ENCODE data around the gene CCDC170. TPM values are rescaled to one million over a fixed set of nuclear protein-coding genes. Genes with fewer than 3 reads are reported as not detected.

CCDC170 gene, protein sequence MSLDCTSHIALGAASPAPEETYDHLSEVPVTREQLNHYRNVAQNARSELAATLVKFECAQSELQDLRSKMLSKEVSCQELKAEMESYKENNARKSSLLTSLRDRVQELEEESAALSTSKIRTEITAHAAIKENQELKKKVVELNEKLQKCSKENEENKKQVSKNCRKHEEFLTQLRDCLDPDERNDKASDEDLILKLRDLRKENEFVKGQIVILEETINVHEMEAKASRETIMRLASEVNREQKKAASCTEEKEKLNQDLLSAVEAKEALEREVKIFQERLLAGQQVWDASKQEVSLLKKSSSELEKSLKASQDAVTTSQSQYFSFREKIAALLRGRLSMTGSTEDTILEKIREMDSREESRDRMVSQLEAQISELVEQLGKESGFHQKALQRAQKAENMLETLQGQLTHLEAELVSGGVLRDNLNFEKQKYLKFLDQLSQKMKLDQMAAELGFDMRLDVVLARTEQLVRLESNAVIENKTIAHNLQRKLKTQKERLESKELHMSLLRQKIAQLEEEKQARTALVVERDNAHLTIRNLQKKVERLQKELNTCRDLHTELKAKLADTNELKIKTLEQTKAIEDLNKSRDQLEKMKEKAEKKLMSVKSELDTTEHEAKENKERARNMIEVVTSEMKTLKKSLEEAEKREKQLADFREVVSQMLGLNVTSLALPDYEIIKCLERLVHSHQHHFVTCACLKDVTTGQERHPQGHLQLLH
- not detected in 2 replicates for polyA plus RNA-seq (2012; rRNA removed)
- polyA plus RNA-seq (2012; cell fraction: cytosol; rRNA removed): not detected in 2 replicates
- polyA plus RNA-seq (2012; cell fraction: nucleus; rRNA removed): not detected in 2 replicates

DNA sequence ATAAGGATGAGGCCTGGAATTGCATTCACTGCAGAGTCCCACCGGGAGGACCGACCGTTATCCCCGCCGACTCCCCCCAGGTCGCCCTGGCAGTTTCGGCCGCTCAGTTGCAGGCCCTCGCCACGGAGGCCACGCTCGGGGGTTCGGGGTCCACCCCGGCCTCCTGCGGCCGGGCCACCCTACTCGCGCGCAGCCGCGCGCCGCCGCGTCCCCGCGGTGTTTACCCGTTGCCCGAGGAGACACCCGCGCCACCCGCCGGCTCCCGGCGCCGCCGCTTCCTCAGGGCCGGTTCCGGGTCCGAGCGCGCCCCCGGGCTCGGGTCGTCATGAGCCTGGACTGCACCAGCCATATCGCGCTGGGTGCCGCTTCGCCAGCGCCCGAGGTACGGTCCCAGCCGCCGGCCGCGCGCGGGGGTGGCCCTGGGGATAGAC, at the start of gene CCDC170:
TSS of gene CCDC170 (plus strand) at position 214 of the 431 bp plus-strand sequence. CDS start at position 326, 112 bp downstream.
- H3K9ac ChIP-seq: no peak within 1 kb of the TSS; the same call in 1 of the 2 replicates
- no peaks in the 10 kb centered on the region for H3F3A ChIP-seq (replicated peaks; ENCODE audit: insufficient read depth)
- peak within 1 kb of the TSS; percentile 46 to 51; a peak in 3 of 4 replicates for H3K4me3 ChIP-seq (ENCODE audit: low read depth in 2 of 2, low read length in 1 of 2)
- no peaks in the 10 kb centered on the region for H3K79me2 ChIP-seq (ENCODE audit: insufficient read depth)
- H3K36me3 ChIP-seq (replicated peaks in 1 of 2; ENCODE audit: control insufficient read depth in 1 of 2, insufficient read depth in 2 of 2, low read length in 1 of 2): no peaks in the 10 kb centered on the region
- DNase-seq: peak; percentile 69
- TF ChIP-seq EP300 (IDR thresholded peaks at IDR 0.05; ENCODE audit: borderline replicate concordance in 1 of 2, low read depth in 1 of 2, low read length in 1 of 2): no peak
- H3K4me2 ChIP-seq: peak within 1 kb of the TSS; percentile 78
- WGBS (ENCODE audit: low lambda C conversion rate): 0% methylated on average over 8 of the region's 58 CpGs
- ChIA-PET POLR2A (no interaction called here), CTCF (interaction anchor here (1.4 kb wide), 1 partner anchor 12 kb away, joined by 3 read pairs; no protein-coding TSS in a partner anchor)
- H3K27me3 ChIP-seq (ENCODE audit: insufficient read depth): peaks cover 27% of the 10 kb centered on the region; the same call in 1 of the 2 replicates
- no peaks in the 10 kb centered on the region for H3K9me2 ChIP-seq
- no peaks in the 10 kb centered on the region for H4K20me1 ChIP-seq (ENCODE audit: insufficient read depth)
- H3K4me1 ChIP-seq (ENCODE audit: control insufficient read depth in 1 of 2, insufficient read depth in 2 of 2, low read depth in 1 of 2, low read length in 1 of 2): peaks cover 0 to 3% of the 10 kb centered on the region in 2 experiments; a peak in 1 of 4 replicates
- no peak within 1 kb of the TSS for H3K27ac ChIP-seq (ENCODE audit: low read depth in 2 of 2, low read length in 1 of 2)
- peak within 1 kb of the TSS; percentile 85 for H2AFZ ChIP-seq (ENCODE audit: low read depth)
- H3K9me3 ChIP-seq: no peaks in the 10 kb centered on the region

DNA sequence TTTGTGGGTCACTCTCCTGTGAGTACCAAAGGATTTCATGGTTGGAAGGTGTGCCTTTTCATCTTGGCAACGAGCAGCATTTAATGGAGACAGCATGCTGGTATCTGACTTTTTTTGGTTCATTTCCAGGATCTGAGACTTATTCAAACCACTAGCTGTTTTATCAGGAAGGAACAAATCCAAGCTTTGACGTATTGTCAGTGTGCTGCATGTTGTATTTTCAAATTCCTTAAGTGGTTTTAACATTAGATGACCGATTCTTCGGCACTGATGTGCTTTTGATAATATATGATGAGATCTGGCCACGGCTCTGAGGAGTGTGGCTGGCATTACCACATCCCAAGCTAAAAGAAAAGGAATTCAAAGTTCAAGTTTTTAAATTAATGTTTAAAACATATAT, 48.3 kb upstream of the CCDC170 start:
- no peak for DNase-seq

More for the DNA sequence above, 48.3 kb upstream of the CCDC170 start:
- Histone ChIP-seq H3F3A (replicated peaks; ENCODE audit: insufficient read depth) (peaks cover 30% of the 10 kb centered on the region), H3K9ac (peak overlapping the region; percentile 64), H2AFZ (ENCODE audit: low read depth) (no peak overlapping the region), H3K4me1 (ENCODE audit: control insufficient read depth in 1 of 2, insufficient read depth in 2 of 2, low read depth in 1 of 2, low read length in 1 of 2) (peaks cover 15 to 18% of the 10 kb centered on the region in 2 experiments; a peak in 3 of 4 replicates), H4K20me1 (ENCODE audit: insufficient read depth) (peaks cover 9% of the 10 kb centered on the region; the same call in 1 of the 2 replicates), H3K27ac (ENCODE audit: low read depth in 2 of 2, low read length in 1 of 2) (peak overlapping the region; percentile 2 to 94), H3K9me2 (no peaks in the 10 kb centered on the region), H3K4me3 (ENCODE audit: low read depth in 2 of 2, low read length in 1 of 2) (no peak overlapping the region), H3K79me2 (ENCODE audit: insufficient read depth) (peaks cover 81% of the 10 kb centered on the region), H3K4me2 (peak overlapping the region; percentile 72; the same call in 1 of the 2 replicates), H3K9me3 (no peaks in the 10 kb centered on the region), H3K27me3 (ENCODE audit: insufficient read depth) (no peaks in the 10 kb centered on the region), H3K36me3 (replicated peaks in 1 of 2; ENCODE audit: control insufficient read depth in 1 of 2, insufficient read depth in 2 of 2, low read length in 1 of 2) (peaks cover 30 to 33% of the 10 kb centered on the region in 2 experiments)
- ChIA-PET CTCF (no interaction called here), POLR2A (no interaction called here)
- WGBS (ENCODE audit: low lambda C conversion rate): 11% methylated on average over 5 of the region's 5 CpGs
- TF ChIP-seq POLR2AphosphoS5 (IDR thresholded peaks at IDR 0.05; ENCODE audit: low read depth, low read length) (peak; percentile 49; the same call in 1 of the 2 replicates), MEF2A (IDR thresholded peaks at IDR 0.05; ENCODE audit: borderline replicate concordance, low read depth) (no peak), RXRA (IDR thresholded peaks at IDR 0.05; ENCODE audit: borderline replicate concordance, low read depth) (peak; percentile 21; the same call in 1 of the 2 replicates), NFIC (IDR thresholded peaks at IDR 0.05; ENCODE audit: borderline replicate concordance) (peak; percentile 77), SMC3 (IDR thresholded peaks at IDR 0.05; ENCODE audit: low read depth, low read length) (no peak), TEAD4 (IDR thresholded peaks at IDR 0.05; ENCODE audit: borderline replicate concordance, insufficient read depth) (0 out of 2 replicates have a peak, but pooled peaks have one; percentile 36), TAF1 (IDR thresholded peaks at IDR 0.05; ENCODE audit: borderline replicate concordance, low read depth, low read length) (no peak), SIN3A (IDR thresholded peaks at IDR 0.05; ENCODE audit: borderline replicate concordance, low read depth, low read length) (0 out of 2 replicates have a peak, but pooled peaks have one; percentile 25), MXI1 (IDR thresholded peaks at IDR 0.05; ENCODE audit: low read depth, low read length) (no peak), TCF12 (IDR thresholded peaks at IDR 0.05) (peak; percentile 88), JUND (IDR thresholded peaks at IDR 0.05) (peak; percentile 52), EP300 (IDR thresholded peaks at IDR 0.05; ENCODE audit: borderline replicate concordance in 1 of 2, low read depth in 1 of 2, low read length in 1 of 2) (peak in 1 of 2 experiments; percentile 48; a peak in 1 of 4 replicates), FOSL2 (IDR thresholded peaks at IDR 0.05; ENCODE audit: borderline replicate concordance, low read depth) (0 out of 2 replicates have a peak, but pooled peaks have one; percentile 23), EZH2phosphoT487 (IDR thresholded peaks at IDR 0.05; ENCODE audit: borderline replicate concordance, low read depth) (no peak)
- TF ChIP-seq, protein P1, sequence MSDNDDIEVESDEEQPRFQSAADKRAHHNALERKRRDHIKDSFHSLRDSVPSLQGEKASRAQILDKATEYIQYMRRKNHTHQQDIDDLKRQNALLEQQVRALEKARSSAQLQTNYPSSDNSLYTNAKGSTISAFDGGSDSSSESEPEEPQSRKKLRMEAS (IDR thresholded peaks at IDR 0.05; ENCODE audit: low read depth): no peak
- TF ChIP-seq, protein P2, sequence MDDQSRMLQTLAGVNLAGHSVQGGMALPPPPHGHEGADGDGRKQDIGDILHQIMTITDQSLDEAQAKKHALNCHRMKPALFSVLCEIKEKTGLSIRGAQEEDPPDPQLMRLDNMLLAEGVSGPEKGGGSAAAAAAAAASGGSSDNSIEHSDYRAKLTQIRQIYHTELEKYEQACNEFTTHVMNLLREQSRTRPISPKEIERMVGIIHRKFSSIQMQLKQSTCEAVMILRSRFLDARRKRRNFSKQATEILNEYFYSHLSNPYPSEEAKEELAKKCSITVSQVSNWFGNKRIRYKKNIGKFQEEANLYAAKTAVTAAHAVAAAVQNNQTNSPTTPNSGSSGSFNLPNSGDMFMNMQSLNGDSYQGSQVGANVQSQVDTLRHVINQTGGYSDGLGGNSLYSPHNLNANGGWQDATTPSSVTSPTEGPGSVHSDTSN (IDR thresholded peaks at IDR 0.05): peak; percentile 83
